Erythroblast (primary cell): ENCODE results near the gene PLAC1.

ENCODE experiments used
- GATA1 ChIP-seq: IDR thresholded peaks from 2 replicates; pipeline ENCODE4 v1.6.1; 2011; ENCODE audit warnings: low read depth, mild to moderate bottlenecking, control low read depth, low read length, moderate library complexity
- POLR2A ChIP-seq: IDR thresholded peaks from 2 replicates; pipeline ENCODE4 v1.6.1; 2011; ENCODE audit warnings: mild to moderate bottlenecking, low read length

DNA sequence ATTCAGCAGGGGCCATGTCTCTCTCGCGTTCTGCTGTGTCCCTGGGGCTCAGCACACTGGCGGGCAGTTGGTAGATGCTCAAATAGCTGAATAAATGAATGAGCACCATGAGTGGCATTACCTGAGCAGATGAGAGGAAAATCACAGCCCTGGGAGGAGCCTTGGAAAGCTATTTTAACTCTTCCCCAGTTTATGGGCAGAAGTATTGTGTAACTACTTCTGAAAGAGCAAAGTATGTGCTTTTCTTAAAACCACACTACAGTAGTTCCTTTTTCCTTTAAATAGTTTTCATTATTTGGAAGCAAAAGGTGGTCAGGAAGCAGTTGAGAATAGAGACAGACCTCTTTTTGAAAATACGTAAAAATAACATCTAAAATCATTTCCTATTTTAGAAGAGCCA, 3.0 kb upstream of the PLAC1 start:
- TF ChIP-seq POLR2A (no peak), GATA1 (no peak)
